Esophagus muscularis mucosa (tissue), 4 donors: ENCODE data around the gene KRTAP5-8. TPM values are rescaled to one million over a fixed set of nuclear protein-coding genes. Genes with fewer than 3 reads are reported as not detected.
"Not testable (repeated sequence)": the region's sequence is repeated elsewhere in the genome, so short reads cannot be mapped to it uniquely, and the experiment has no call there.

Experiments
- DNase-seq: peaks from one replicate; pipeline ENCODE4 v3.0.0-alpha.2; 2017; ENCODE audit errors: extremely low spot score
- H3K27ac ChIP-seq, 4 donors: fragments of 200-600 bp; sonication (generic); replicated peaks in 1 of 4; 1 replicate in 3 of 4; 2 replicates in 1 of 4; pipeline ENCODE4 v1.5.1; 2016 to 2019; ENCODE audit warnings: mild to moderate bottlenecking in 1 of 4
- H3K27me3 ChIP-seq, 4 donors: fragments of 200-600 bp; sonication (generic); one replicate each; pipeline versions ENCODE4 v1.5.1 to v1.6.0; 2016 to 2019
- H3K36me3 ChIP-seq, 4 donors: fragments of 200-600 bp; sonication (generic); one replicate each; pipeline ENCODE4 v1.5.1; 2016 to 2019
- H3K4me1 ChIP-seq, 4 donors: fragments of 200-600 bp; sonication (generic); one replicate each; pipeline ENCODE4 v1.5.1; 2016 to 2019
- H3K4me3 ChIP-seq, 4 donors: fragments of 200-600 bp; sonication (generic); 1 replicate in 2 of 4; 2 replicates in 2 of 4; pipeline ENCODE4 v1.5.1; 2016 to 2019; ENCODE audit warnings: mild to moderate bottlenecking in 4 of 4, moderate library complexity in 1 of 4
- H3K9me3 ChIP-seq, 4 donors: fragments of 200-600 bp; sonication (generic); 1 replicate in 3 of 4; 2 replicates in 1 of 4; pipeline ENCODE4 v1.5.1; 2016 to 2019
- EP300 ChIP-seq: sonication (generic); formaldehyde crosslinking; IDR thresholded peaks from one replicate; pipeline ENCODE4 v1.6.1; 2017; ENCODE audit warnings: antibody characterized with exemption
- POLR2A ChIP-seq: fragments of 450-650 bp; IDR thresholded peaks from one replicate; pipeline ENCODE4 v1.6.1; 2017; ENCODE audit warnings: antibody characterized with exemption, moderate library complexity, mild to moderate bottlenecking, low read depth
- POLR2AphosphoS5 ChIP-seq, 2 donors: sonication (generic); formaldehyde crosslinking; IDR thresholded peaks; one replicate each; pipeline ENCODE4 v1.6.1; 2017; ENCODE audit warnings: antibody characterized with exemption in 2 of 2
- WGBS: methylation state at CpG from one replicate; pipeline ENCODE4 v1.1.5; 2018; 5-methylcytosine and 5-hydroxymethylcytosine counted together
- intact Hi-C: fragments of 100-400 bp; cut with DNase I; formaldehyde crosslinking; loops from one replicate; pipeline ENCODE4 v1.15.1; 2023
- total RNA-seq, 4 donors: library from RNA; depleted of rRNA; stranded (reverse); fragments of >200 nt; gene quantifications; one replicate each; pipeline versions ENCODE4 v1.1.0 to v1.2.1, GENCODE V29; 2016
- TF ChIP-seq, protein P1 (sequence below), 3 experiments: fragments of 200-600 bp in 2 of 3; fragments of 450-650 bp in 1 of 3; sonication (generic) in 2 of 3; IDR thresholded peaks; one replicate each; pipeline ENCODE4 v1.5.1; 2017 to 2019; ENCODE audit warnings: antibody characterized with exemption in 3 of 3, mild to moderate bottlenecking in 2 of 3, moderate library complexity in 1 of 3

The KRTAP5-8 gene
- total RNA-seq, 4 donors from 2014 or later: not detected

- Histone ChIP-seq H3K27ac (no peak within 1 kb of the TSS), H3K9me3 (peaks cover 0 to 4% (median 0%) of the 10 kb centered on the region in 4 donors), H3K4me3 (no peak within 1 kb of the TSS), H3K27me3 (peaks cover 0 to 34% (median 0%) of the 10 kb centered on the region in 4 donors), H3K36me3 (no peaks in the 10 kb centered on the region), H3K4me1 (no peaks in the 10 kb centered on the region)
- 54% methylated on average over 4 of the region's 5 CpGs for WGBS
- no peak for TF ChIP-seq POLR2AphosphoS5 (IDR thresholded peaks at IDR 0.05)
- TF ChIP-seq, protein P1, sequence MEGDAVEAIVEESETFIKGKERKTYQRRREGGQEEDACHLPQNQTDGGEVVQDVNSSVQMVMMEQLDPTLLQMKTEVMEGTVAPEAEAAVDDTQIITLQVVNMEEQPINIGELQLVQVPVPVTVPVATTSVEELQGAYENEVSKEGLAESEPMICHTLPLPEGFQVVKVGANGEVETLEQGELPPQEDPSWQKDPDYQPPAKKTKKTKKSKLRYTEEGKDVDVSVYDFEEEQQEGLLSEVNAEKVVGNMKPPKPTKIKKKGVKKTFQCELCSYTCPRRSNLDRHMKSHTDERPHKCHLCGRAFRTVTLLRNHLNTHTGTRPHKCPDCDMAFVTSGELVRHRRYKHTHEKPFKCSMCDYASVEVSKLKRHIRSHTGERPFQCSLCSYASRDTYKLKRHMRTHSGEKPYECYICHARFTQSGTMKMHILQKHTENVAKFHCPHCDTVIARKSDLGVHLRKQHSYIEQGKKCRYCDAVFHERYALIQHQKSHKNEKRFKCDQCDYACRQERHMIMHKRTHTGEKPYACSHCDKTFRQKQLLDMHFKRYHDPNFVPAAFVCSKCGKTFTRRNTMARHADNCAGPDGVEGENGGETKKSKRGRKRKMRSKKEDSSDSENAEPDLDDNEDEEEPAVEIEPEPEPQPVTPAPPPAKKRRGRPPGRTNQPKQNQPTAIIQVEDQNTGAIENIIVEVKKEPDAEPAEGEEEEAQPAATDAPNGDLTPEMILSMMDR (IDR thresholded peaks at IDR 0.05): no peak
- no peak for TF ChIP-seq EP300
- no peak for TF ChIP-seq POLR2A
- intact Hi-C loops: no loop called here
- no peak for DNase-seq
Observed at GRCh38 chr11:71565263-71565662, 27.4 kb downstream of the KRTAP5-8 start, which contains the start of gene KRTAP5-10. TSS of gene KRTAP5-10 (plus strand) at chr11:71565563. CDS start at chr11:71565588, 25 bp downstream.

- no peak for DNase-seq
- Histone ChIP-seq H3K27ac (no peak overlapping the region), H3K36me3 (no peaks in the 10 kb centered on the region), H3K4me1 (no peaks in the 10 kb centered on the region), H3K9me3 (peaks cover 0 to 4% (median 0%) of the 10 kb centered on the region in 4 donors), H3K4me3 (no peak overlapping the region), H3K27me3 (peaks cover 0 to 34% (median 0%) of the 10 kb centered on the region in 4 donors)
- intact Hi-C loops: no loop called here
- TF ChIP-seq POLR2A: no peak
- 74% methylated on average over 9 of the region's 10 CpGs for WGBS
Observed at GRCh38 chr11:71566081-71566620, 28.3 kb downstream of the KRTAP5-8 start.

- not testable (repeated sequence) for H3K9me3 ChIP-seq
Observed at GRCh38 chr11:71566626-71567599, 29.1 kb downstream of the KRTAP5-8 start.

GRCh38 chr11:71567633-71568032 lies 29.8 kb downstream of the KRTAP5-8 start:
- H3K4me1 ChIP-seq, DNase-seq, H3K27ac ChIP-seq, H3K9me3 ChIP-seq, H3K4me3 ChIP-seq, intact Hi-C loops, H3K36me3 ChIP-seq: not testable (repeated sequence)
- peaks cover 0 to 34% (median 0%) of the 10 kb centered on the region in 4 donors for H3K27me3 ChIP-seq
- WGBS: 62% methylated on average over 8 of the region's 8 CpGs

More at GRCh38 chr11:71566626-71567599, 29.1 kb downstream of the KRTAP5-8 start:
- intact Hi-C loops, H3K4me3 ChIP-seq, H3K4me1 ChIP-seq, DNase-seq, H3K27ac ChIP-seq, H3K36me3 ChIP-seq: not testable (repeated sequence)
- H3K27me3 ChIP-seq: peaks cover 0 to 34% (median 0%) of the 10 kb centered on the region in 4 donors
- 71% methylated on average over 19 of the region's 21 CpGs for WGBS

GRCh38 chr11:71568704-71569349 lies 31.0 kb downstream of the KRTAP5-8 start:
- TF ChIP-seq, protein P1 (IDR thresholded peaks at IDR 0.05): no peak
- TF ChIP-seq EP300: no peak
- TF ChIP-seq POLR2A: no peak
- H3K4me3 ChIP-seq: no peak overlapping the region
- no peaks in the 10 kb centered on the region for H3K4me1 ChIP-seq
- H3K36me3 ChIP-seq: no peaks in the 10 kb centered on the region
- peaks cover 0 to 29% (median 0%) of the 10 kb centered on the region in 4 donors for H3K27me3 ChIP-seq
- intact Hi-C loops: no loop called here
- DNase-seq: no peak
- H3K27ac ChIP-seq: no peak overlapping the region
- 42% methylated on average over 7 of the region's 8 CpGs for WGBS
- H3K9me3 ChIP-seq: no peaks in the 10 kb centered on the region

GRCh38 chr11:71571101-71571850 lies 33.5 kb downstream of the KRTAP5-8 start:
- DNase-seq, intact Hi-C loops, H3K36me3 ChIP-seq, H3K9me3 ChIP-seq, H3K27me3 ChIP-seq, H3K4me1 ChIP-seq, H3K4me3 ChIP-seq, H3K27ac ChIP-seq: not testable (repeated sequence)
- WGBS: 80% methylated on average over 27 of the region's 39 CpGs
